DMS53 treated with DMSO at 0.1 percent for 48 hours (cell line): ENCODE measurements around the gene DELE1.

ENCODE experiments used
- DNase-seq: peaks from one replicate; lab custom pipeline; 2025; ENCODE audit not compliant: unreplicated experiment; lab: John Stamatoyannopoulos, UW

DELE1 gene, protein sequence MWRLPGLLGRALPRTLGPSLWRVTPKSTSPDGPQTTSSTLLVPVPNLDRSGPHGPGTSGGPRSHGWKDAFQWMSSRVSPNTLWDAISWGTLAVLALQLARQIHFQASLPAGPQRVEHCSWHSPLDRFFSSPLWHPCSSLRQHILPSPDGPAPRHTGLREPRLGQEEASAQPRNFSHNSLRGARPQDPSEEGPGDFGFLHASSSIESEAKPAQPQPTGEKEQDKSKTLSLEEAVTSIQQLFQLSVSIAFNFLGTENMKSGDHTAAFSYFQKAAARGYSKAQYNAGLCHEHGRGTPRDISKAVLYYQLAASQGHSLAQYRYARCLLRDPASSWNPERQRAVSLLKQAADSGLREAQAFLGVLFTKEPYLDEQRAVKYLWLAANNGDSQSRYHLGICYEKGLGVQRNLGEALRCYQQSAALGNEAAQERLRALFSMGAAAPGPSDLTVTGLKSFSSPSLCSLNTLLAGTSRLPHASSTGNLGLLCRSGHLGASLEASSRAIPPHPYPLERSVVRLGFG

DNA sequence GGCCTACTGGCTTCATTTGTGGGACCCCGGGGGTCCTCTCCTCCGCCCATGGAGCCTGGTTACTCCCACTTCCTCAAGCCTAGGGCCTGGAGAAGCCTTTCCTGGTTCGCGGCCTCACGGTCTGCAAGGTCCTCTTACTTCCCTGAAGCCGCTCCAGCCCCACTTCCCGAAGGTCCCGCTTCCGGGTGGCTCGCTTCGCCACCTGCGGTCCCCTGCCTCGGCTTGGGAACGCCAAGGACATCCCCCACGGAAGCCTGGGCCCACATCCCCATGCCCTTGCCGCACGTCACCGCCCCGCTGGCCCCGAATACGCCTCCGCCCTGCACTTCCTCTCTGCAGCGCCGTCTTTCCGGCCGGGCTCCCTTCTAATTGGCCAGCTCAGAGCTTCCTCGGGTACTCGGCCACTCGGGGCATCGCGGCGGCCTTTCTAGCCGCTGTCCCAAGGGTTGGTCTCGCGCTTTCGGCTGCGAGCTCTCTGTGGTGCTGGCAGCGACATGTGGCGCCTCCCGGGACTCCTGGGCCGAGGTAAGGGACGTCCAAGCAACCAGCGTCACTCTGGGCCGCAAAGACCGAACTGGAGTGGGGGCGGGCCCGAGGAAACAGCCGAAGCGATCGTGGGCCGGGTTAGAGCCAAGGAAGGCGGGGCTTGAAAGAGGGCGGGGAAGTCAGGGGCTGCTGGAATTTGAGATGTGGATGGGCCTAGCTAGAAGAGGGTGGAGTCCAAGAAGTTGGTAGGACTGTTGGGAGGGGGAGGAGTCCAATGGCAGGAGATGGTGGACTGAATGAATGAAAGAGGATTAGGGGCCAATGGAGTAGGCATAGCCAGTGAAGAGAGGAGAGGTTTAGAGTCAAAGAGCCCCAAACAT, at the start of gene DELE1:
Gene DELE1, plus strand, starts transcription at position 424 of the 866 bp plus-strand sequence. Its CDS starts 71 bp downstream, at position 495.
- DNase-seq, result peak; percentile 94

DNA sequence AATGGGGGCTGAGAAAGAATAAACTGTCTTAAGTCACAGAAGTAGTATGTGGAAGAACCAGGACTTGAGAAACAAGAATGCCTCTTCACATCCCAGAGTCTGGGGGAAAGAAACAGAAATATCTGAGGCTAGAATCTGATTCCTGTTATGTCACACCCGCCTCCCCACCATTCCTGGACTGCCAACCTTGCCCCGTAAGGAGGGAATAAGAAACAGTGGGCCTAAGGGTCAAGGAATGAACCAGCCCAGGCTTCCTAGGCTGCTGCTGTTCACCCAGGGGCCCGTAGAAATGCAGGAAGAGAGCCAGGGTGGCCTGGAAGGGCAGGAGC, 49.8 kb upstream of the DELE1 start:
- DNase-seq, result no peak

DNA sequence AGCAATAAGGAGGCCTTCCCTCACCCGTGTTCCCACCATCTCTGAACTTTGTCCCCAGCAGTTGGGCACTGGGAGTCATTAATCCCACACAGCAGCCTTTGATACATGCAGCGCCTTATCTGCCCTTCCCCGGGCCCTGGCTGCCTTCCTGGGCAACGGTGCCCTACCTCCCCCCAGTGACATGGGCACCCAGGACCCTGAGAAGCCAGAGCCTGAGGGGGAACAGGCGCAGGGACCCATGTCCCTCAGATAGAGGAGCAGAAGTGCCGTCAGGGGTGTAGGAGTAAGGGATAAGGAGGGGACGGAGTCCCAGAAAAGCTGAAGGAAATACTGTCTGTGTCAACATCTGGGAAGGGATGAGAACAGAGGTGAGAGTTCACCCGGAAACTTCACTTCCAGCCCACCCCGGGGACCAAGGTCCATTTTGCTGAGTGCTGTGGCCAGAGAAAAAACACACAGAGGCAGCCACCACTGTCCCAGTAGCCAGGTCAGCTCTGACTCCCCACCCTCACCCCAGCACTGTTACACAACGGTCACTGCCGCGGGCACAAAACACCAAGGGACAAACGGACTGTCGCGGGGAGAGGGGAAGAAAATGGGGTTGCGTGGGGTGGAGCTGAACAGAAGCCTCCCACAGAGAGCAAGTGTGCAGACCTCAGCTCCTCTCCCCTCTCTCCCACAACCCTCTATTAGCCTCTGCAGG, 49.3 kb upstream of the DELE1 start:
- DNase-seq, result no peak

DNA sequence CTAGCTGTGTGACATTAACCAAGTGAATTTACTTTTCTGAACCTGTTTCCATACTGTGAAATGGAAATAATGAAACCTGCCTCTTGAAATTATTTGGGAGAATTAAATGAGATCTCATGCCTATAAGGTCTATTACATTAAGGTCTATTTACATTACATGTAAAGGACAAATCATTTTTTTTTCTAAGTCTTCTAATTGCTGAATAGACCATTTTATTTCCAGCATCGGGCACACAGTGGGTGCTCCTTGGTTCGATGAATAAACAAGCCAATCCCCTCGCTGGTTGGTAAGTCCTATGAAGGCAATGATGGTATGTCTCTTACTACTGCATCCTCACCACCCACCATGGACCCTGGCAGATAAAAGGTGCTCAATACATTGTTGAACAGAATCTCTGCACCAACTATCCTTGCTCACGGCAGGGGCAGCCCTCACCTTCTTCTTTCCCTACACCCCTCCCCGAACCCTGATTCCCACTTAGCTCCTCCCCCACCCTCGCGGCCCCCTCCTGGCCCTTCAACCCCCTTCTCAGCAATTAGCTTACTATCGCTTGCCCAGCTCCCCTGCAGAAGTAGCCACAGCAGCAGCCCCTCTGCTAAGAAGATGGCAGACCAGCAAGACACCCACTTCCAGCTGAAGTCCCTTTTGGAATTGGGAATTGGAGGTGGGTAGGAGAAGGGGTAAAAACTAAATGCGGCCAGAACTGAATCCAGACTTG, 48.5 kb upstream of the DELE1 start:
- no peak for DNase-seq

DNA sequence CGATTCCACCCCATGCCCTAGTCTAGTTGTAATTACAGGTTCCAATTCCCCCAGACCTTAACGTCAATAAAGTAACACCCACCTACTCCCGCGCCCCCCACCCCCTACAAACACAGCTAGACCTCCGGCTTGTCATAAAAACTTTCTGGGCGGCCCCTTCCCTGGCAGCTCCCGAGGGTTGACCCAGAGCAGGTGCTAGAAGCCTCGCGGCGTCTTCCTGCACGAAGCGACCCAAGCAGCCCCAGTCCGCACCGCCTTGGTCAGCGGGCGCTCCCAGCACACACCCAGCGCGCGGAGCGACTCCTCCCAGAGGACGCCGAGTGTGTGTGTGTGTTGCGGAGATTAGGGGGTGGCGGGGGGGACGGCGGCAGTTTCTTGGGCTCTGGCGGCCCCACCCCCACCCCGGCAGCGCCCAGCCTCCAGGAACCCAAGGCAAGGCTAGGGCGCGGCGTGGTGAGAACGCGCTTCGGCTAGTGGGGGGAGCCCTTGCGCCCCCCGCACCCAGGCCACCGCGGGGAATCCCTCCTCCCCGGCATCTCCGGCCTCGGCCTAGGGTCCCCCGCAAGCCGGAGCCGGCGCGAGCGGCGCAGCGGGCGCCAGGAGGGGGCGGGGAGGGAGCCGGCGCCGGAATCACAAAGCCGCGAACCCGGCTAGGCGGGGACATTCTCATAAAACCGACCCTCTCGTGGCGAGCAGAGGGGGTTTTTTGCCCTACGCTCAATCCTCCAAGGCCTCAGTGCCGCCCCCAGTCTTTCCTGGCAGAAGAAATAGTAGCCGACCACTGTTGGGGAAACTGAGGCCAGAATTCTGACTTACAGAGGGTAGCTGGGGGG, 47.7 kb upstream of the DELE1 start:
- DNase-seq, result no peak

DNA sequence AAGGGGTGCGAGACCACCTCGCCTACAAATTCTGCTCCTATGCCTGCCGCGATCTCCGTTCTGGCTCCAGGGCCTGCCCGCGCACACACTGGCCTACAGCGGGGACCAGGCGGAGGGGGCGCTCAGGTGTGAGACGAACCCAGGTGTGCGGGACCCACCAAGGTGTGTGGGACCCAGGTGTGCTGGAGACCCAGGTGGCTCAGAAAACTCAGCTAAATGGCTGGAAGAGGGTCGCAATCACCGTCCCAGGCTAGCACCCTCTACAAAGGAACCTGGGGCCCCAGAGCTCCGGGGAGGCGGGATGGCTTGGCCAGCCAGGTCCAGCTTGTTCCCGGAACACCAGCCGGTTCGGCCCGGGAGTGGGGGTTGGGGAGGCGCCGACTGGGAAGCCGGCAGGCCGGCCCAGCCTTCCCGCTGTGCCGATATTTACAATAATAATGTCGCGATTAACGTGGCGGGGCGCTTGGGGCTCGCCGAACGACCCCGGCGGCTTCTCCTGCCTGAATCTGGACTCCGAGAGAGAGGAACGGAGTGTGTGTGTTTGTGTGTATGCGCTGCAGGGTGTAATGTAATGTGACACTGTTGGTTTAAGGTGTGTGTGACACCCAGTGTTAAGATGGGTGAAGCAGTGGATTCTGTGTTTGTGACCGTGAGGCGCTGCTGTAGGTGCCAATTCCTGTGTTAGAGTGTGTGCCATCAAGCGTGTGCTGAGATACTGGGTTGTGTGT, 46.9 kb upstream of the DELE1 start:
- DNase-seq, result peak; percentile 61

DNA sequence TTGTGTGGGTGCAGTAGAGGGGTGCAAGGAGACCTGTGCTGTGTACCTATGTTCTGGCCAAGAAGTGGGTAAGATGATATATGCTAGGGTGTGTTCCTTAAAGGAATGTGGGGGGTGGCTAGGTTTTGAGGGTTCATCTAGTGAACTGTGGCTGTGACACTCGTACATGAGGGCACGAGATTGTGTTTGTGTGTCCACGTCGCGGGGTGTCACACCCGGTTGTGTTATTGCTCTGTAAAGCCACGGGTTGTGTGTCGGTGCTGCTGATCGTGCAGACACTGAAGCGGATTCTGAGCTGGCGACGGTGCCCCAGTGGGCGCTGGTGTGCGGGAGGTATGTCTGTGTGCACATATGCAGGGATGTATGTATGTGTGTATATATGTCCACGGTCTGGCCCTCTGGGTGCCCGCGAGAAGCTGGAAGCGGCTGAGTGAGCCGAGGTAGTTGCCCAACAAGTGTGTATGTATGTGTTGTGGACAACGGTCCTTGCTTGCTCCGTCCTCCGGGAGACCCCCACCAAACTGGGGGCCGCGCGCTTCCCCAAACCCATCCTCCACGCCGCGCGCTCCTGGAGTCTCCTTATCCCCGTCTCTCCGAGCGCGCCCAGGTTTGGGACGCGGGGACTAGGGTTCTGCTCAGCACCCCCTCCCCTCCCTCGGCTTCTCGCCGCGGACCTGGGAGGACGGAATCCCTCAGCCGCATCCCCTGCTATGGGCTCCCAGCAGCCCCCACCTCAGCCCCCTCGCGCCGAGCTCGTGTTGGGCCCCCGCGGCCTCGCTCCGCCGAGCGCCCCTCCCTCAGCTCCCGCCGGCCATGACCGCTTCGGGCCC, 46.1 kb upstream of the DELE1 start:
- DNase-seq, result peak; percentile 33

DNA sequence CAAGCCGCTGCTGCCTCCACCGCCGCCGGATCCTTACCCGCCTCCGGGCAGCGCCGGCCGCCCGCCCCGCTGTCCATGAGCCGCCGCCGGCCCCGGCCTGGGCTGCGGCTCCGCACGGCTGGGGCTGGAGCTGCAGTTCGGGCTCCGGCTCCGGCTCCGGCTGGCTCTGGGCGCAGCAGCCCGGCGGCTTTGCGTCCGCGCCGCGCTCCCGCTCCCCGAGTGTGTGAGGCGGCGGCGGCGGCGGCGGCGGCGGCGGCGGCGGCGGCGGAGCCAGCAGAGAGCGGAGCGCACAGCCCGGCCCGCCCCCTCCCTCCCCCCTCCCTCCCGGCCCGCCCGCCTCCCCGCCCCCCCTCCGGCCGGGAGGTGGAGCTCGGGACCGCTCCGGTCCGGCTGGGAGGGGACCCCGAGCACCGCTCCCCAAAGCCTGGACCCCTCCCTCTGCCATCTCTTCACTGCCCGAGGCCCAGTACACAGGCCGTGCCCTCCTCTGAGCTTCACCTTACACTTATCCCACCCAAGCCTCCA, 45.4 kb upstream of the DELE1 start, which contains the start of gene PCDH1:
Gene PCDH1, minus strand, starts transcription at position 225 of the 525 bp plus-strand sequence. Its CDS starts 148 bp downstream, at position 77.
- DNase-seq, result no peak

DNA sequence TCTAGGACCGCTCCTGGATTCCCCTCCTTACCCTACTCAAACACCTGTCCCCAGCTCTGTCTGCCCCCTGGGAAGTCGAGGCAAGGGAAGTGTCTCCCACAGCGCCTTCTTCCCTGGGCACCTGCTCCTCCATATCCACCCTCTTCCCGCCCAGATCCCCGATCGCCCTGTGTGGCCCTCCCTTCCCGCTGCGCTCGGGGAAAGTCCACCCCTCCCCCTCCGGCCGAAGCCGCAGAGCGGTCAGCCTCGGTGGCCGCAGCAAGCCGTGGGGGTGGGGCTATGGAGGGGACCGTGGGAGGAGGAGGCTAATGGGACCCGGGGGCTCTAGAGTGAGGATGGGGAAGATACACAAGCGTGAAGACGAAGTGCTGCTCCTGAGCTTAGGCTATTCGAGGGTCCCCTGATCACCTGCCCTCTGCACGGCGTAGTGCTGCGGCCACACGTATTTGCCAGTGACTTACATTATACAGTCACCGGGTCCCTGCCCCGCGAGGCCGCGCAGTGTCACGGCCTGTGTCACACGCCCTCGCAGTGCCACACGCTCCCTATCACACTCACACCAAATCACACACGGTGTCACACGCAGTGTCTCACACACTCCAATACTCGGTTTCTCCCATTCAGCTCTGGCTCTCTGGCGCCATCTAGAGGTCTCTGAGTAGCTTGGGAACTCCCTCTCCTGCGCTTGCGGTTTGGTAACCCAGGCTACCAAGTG, 44.8 kb upstream of the DELE1 start:
- peak; percentile 94 for DNase-seq

DNA sequence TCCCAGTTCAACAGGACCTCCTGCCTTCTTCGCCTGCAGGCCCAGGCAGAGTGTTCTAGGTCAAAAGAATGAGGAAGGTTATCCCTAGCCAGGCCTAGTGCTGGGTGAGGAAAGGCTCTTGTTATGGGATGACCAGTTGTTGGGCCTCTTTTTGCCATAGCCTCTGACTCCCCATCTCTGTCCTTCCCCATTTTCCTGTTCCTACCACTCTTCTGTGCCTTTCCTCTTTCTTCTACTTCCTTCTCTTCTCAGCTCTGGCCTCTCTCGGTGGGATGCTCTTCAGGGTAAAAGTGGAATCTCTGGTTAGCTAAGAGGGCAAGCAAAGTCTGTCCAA, 44.3 kb upstream of the DELE1 start:
- DNase-seq, result no peak

DNA sequence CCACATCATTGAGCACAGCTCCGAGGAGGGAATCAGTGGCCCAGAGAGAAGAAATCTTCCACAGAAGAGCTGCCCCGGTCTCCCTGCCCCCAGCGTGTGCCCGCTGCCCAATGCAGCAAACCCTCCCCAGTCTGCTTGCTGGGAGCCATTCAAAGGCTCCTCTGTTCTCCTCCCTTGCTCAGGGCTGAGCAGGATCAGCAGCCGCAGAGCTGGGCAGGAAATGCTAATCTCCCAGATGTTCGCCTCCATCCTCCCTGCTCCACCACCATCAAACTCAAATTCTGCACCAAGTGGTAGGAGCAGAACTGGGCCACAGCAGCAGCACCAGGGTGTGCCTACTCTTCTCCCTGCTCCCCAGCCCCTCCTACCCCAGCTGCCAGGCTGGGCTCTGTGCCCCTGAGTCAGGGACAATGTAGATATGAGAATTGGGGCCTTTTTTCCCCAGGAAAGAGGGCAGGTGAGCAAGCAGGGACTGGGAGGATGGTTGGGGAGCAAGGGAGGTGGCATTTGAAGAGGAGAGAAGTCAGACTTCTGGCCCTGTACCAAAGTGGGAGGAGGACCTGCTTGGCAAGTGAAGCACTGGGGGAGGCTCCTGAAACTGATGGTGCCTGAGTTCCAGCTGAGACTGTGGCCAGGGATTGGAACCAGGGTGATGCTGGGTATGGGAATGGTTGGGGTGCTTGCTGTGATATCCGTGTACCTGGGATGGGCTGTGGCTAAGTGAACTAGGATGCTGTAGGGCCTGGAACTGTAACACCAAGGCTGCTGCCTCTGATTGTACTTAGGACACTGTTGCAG, 43.5 kb upstream of the DELE1 start:
- DNase-seq, result no peak

DNA sequence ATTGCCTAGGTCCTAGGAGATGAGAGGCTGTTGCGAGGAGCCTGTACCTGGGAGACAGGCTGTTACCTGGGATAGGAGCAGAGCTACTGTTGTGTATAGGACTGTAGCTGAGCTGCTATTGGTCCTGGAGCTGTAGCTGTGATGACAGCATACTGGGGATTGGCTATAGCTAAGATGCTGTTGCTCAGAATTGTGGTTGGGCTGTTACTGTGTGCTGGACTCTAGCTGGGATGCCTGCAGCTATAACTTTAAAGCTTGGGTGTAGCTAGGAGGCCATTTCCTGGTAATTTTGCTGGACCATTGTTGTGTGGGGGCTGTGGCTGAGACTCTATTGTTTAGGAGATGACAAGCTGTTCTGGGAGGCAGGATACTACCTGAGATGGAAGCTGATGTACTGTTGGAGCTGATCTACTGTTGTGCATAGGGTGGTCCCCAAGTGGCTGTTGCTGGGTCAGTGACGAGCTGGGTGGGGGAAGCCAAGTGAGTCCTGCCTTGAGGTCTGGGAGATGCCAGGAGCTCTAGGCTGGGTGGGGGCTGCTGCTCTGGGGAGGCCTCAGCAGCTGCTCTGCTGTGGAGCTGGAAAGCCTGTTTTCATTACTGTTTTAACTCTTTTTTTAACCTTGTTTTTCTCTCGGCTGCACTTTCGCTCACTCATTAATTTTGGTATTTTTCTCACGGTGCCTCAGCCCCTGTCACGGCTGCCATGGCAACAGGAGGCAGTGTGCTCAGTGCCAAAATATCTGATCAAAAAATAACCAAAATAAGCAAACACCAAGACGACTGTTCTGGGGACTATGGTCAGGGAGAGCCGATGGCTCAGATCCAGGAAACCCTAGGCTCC, 42.5 kb upstream of the DELE1 start:
- DNase-seq, result no peak

DNA sequence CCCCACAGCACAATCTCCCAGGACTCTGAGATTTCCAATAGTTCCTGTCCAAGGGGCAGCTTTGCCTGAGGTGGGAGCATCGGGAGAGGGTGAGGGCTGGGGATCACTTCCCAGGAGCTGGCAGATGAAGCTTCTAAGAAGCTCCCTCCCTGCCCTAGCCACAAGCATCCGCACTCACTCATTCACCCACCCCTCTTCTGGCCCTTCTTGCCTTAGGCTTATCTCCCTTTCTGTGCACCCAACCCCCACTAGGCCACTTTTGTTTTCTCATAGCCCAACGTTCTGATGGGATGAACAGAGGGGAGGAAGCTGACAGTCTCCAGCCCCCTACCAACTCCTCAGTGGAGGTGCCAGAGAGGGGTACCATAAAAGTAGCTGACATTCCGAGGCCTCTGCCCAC, 41.8 kb upstream of the DELE1 start:
- no peak for DNase-seq

DNA sequence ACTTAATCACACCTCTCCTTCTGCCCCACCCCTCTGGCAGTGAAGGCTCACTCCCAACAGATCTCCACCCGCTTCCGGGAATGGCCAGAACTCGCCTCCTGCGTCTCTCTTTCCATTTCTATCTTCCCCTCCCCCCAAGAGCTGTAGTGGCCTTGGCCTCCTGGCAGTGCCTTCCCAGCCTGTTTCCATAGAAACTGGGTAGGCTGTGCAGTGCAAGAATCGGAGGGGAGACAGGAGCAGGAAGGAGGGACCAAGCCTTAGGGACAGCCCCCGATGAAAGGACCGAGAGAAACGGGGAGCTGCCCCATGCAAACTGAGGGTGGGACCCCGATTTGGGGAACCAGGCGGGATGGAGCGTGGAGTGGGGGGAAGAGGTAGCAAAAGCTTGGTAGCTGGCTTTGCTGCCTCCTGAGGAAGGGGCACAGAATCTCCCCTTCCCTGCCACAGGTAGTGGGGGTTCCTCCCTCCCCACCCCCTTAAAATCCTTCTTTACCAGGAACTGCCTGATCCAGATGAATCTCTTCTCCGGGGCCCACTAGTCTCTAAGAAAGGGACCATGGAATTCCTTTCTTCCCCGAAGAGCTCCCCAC, 41.0 kb upstream of the DELE1 start:
- DNase-seq, result peak; percentile 19

DNA sequence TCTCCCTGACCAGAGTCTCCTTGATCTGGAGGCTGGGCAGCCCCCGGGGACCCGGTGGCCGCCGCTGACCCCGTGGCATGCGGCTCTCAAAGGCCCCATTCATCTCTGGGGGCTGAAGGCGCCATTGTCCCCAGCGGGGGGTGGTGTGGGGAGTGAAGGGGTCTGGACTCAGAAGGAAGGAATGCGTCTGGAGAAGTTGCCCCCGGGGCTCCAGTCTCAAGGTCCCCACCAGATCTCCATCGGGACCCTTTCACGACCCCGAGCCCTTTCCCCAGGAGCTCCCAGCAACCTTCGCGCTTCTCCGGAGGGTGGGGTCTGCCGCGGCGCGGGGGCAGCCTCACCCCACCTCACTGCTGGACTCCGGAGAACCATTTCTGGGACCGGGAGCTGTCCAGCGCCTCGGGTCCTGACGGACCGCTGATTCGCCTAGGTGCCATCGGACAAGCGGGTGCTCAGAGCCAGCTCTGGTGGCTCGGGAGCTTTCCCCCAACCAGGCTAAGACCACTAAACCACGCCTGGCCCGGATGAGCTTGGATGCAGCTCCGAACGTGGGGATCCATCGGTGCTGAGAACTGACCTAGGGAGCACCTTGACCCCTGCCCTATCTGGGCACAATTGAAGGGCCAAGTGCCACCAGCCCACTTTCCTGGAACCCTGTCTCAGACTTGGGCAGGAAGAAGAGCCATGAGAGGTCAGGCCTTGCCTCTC, 40.3 kb upstream of the DELE1 start:
- DNase-seq, result no peak
